Tibial nerve (tissue), 4 donors: ENCODE results near the gene POU3F3. TPM values are rescaled to one million over a fixed set of nuclear protein-coding genes. Genes with fewer than 3 reads are reported as not detected.

Experiments
- DNase-seq, 2 donors: peaks; one replicate each; pipeline ENCODE4 v3.0.0-alpha.2; 2019; ENCODE audit warnings: low spot score in 2 of 2
- H3K27ac ChIP-seq, 4 donors: fragments of 200-600 bp; sonication (generic) in 3 of 4; one replicate each; pipeline ENCODE4 v1.5.1; 2017 to 2019; ENCODE audit warnings: mild to moderate bottlenecking in 1 of 4
- H3K27me3 ChIP-seq, 2 donors: fragments of 200-600 bp; sonication (generic) in 1 of 2; one replicate each; pipeline versions ENCODE4 v1.5.1 to v1.6.0; 2017 to 2019
- H3K36me3 ChIP-seq, 3 donors: fragments of 200-600 bp; sonication (generic); one replicate each; pipeline ENCODE4 v1.5.1; 2018 to 2019
- H3K4me1 ChIP-seq, 4 donors: fragments of 200-600 bp; sonication (generic) in 3 of 4; one replicate each; pipeline ENCODE4 v1.5.1; 2017 to 2019
- H3K4me3 ChIP-seq, 4 donors: fragments of 200-600 bp; sonication (generic) in 3 of 4; one replicate each; pipeline ENCODE4 v1.5.1; 2017 to 2019; ENCODE audit warnings: mild to moderate bottlenecking in 1 of 4, moderate library complexity in 1 of 4
- H3K9me3 ChIP-seq, 4 donors: fragments of 200-600 bp; sonication (generic) in 3 of 4; one replicate each; pipeline ENCODE4 v1.5.1; 2017 to 2019
- EP300 ChIP-seq, 2 donors: sonication (generic); formaldehyde crosslinking; IDR thresholded peaks; one replicate each; pipeline ENCODE4 v1.6.1; 2017; ENCODE audit warnings: antibody characterized with exemption in 2 of 2, mild to moderate bottlenecking in 1 of 2
- POLR2A ChIP-seq, 2 donors: fragments of 450-650 bp; IDR thresholded peaks; one replicate each; pipeline ENCODE4 v1.6.1; 2017; ENCODE audit warnings: antibody characterized with exemption in 2 of 2, mild to moderate bottlenecking in 2 of 2, moderate library complexity in 2 of 2
- WGBS, 2 donors: methylation state at CpG; one replicate each; pipeline ENCODE4 v1.1.5; 2018; 5-methylcytosine and 5-hydroxymethylcytosine counted together
- total RNA-seq, 4 donors: library from RNA; depleted of rRNA; stranded (reverse); fragments of >200 nt; gene quantifications; one replicate each; pipeline ENCODE4 v1.1.0, GENCODE V29; 2016
- TF ChIP-seq, protein P1 (sequence below), 5 experiments: fragments of 200-600 bp in 3 of 5; fragments of 450-650 bp in 2 of 5; sonication (generic) in 3 of 5; IDR thresholded peaks; one replicate each; pipeline ENCODE4 v1.5.1; 2016 to 2019; ENCODE audit warnings: antibody characterized with exemption in 5 of 5, mild to moderate bottlenecking in 3 of 5, moderate library complexity in 2 of 5

POU3F3 gene
- total RNA-seq, 4 donors from 2014 or later: not detected

DNA sequence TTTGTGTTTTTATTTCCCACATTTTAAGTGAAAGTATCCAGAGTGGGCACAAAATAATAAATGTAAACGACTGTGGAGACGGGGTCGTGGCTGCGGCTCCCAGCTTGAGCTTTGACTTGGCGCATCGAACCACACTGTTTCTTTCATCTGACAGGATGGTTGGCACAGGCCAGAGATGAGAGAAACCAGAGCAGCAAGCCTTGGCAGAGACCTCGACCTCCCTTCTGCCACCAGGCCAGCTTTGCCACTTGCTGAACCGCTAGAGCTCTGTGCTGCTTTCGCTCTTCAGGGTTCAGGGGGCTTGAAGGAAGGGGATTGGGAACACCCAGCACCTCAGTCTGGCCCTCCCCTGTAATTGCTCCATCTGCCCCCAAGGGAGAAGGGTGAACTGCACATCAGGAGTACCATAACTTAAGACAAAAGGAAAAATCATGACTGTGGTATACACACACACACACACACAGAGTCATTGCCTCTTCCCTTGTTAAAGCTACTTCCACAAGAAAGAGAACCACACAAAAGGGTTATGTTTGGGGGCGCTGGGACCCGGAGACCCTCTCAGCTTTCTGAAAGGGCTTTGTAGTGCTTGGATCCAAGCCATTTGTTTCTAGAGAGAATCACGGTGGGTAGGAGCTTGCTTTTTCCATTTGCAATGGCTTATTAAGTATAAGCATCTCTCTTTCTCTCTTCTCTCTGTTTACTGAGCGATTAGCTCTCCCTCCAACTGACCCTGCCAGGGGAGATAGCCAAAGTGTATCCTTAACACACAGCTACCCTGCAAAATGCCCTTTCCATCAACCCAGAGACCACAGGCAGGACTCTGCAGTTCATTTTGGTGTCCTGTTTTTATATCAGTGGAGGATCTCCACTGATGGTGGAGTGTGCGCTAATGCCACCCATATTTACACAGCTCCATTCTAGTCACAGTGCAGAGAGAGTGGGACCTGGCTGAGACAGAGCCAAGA lies 23.0 kb downstream of the POU3F3 start:
- no peak for DNase-seq
- TF ChIP-seq POLR2A (IDR thresholded peaks at IDR 0.05) (no peak), EP300 (IDR thresholded peaks at IDR 0.05) (no peak)
- TF ChIP-seq, protein P1, sequence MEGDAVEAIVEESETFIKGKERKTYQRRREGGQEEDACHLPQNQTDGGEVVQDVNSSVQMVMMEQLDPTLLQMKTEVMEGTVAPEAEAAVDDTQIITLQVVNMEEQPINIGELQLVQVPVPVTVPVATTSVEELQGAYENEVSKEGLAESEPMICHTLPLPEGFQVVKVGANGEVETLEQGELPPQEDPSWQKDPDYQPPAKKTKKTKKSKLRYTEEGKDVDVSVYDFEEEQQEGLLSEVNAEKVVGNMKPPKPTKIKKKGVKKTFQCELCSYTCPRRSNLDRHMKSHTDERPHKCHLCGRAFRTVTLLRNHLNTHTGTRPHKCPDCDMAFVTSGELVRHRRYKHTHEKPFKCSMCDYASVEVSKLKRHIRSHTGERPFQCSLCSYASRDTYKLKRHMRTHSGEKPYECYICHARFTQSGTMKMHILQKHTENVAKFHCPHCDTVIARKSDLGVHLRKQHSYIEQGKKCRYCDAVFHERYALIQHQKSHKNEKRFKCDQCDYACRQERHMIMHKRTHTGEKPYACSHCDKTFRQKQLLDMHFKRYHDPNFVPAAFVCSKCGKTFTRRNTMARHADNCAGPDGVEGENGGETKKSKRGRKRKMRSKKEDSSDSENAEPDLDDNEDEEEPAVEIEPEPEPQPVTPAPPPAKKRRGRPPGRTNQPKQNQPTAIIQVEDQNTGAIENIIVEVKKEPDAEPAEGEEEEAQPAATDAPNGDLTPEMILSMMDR (IDR thresholded peaks at IDR 0.05): no peak
- H3K27ac ChIP-seq: no peak overlapping the region
- H3K27me3 ChIP-seq: peaks cover 0 to 59% of the 10 kb centered on the region in 2 donors
- 61 to 68% methylated on average over 14 of the region's 14 CpGs for WGBS, 2 donors
- no peaks in the 10 kb centered on the region for H3K36me3 ChIP-seq
- H3K4me1 ChIP-seq: peaks cover 0 to 18% (median 12%) of the 10 kb centered on the region in 4 donors
- no peak overlapping the region for H3K4me3 ChIP-seq
- H3K9me3 ChIP-seq: no peaks in the 10 kb centered on the region

GRCh38 chr2:104878863-104879512 lies 25.1 kb downstream of the POU3F3 start:
- Histone ChIP-seq H3K27me3 (peaks cover 0 to 53% of the 10 kb centered on the region in 2 donors), H3K9me3 (no peaks in the 10 kb centered on the region), H3K27ac (no peak overlapping the region), H3K4me1 (no peaks in the 10 kb centered on the region), H3K36me3 (no peaks in the 10 kb centered on the region), H3K4me3 (no peak overlapping the region)
- 82 to 86% methylated on average over 11 of the region's 11 CpGs for WGBS, 2 donors
- TF ChIP-seq, protein P1 (IDR thresholded peaks at IDR 0.05): no peak
- TF ChIP-seq POLR2A (IDR thresholded peaks at IDR 0.05) (no peak), EP300 (IDR thresholded peaks at IDR 0.05) (no peak)
- DNase-seq: no peak

DNA sequence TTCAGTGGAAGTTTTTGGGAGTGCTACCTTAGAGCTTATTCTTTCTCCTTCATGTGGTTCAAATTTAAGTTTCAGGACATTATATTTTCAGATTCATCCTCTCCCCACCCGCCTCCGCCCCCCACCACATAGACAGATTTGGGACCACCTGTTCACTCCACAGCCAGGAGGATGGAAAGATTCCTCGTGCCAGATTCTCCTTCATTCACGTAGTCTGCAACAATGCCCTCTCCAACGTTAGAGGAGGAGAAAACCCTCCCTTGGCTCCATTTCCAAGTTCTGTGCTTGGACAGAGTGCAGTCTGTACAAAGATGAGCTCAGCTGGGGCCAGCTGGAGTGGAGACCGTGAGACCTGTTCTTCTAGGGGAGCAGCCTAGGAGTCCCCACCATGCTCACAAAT lies 26.2 kb downstream of the POU3F3 start:
- TF ChIP-seq POLR2A (IDR thresholded peaks at IDR 0.05): no peak
- Histone ChIP-seq H3K4me3 (no peak overlapping the region), H3K36me3 (no peaks in the 10 kb centered on the region), H3K27me3 (peaks cover 0 to 46% of the 10 kb centered on the region in 2 donors), H3K27ac (no peak overlapping the region), H3K9me3 (no peaks in the 10 kb centered on the region), H3K4me1 (no peaks in the 10 kb centered on the region)
- DNase-seq: no peak
- 66 to 67% methylated on average over 6 of the region's 6 CpGs for WGBS, 2 donors

DNA sequence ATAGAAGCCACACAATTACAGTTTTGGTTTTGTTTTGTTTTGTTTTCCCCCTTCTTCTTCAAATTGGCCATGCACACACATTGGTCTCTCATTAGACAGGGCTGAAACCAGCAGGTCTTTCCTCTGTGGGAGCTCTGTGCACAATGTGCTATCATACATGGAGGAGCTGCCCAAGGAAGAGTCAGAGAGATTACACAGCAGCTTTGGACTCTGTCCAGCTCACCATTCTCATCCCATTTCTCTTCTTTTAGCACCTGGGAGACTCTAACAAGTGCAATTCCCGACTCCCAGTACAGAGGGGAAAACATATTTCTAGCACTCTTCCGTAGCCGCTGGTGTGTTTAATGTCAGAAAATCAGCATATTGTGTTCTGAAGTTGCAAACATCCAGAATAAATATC lies 29.4 kb downstream of the POU3F3 start:
- Histone ChIP-seq H3K4me3 (no peak overlapping the region), H3K36me3 (no peaks in the 10 kb centered on the region), H3K9me3 (no peaks in the 10 kb centered on the region), H3K27me3 (peaks cover 0 to 41% of the 10 kb centered on the region in 2 donors), H3K4me1 (no peaks in the 10 kb centered on the region), H3K27ac (no peak overlapping the region)
- TF ChIP-seq EP300 (IDR thresholded peaks at IDR 0.05) (no peak), POLR2A (IDR thresholded peaks at IDR 0.05) (no peak)
- TF ChIP-seq, protein P1 (IDR thresholded peaks at IDR 0.05): no peak
- no peak for DNase-seq
- 65 to 87% methylated on average over 3 of the region's 3 CpGs for WGBS, 2 donors

- no peak for TF ChIP-seq POLR2A (IDR thresholded peaks at IDR 0.05)
- TF ChIP-seq, protein P1 (IDR thresholded peaks at IDR 0.05): no peak
- no peak for TF ChIP-seq EP300 (IDR thresholded peaks at IDR 0.05)
- Histone ChIP-seq H3K27me3 (peaks cover 0 to 30% of the 10 kb centered on the region in 2 donors), H3K36me3 (no peaks in the 10 kb centered on the region), H3K4me1 (no peaks in the 10 kb centered on the region), H3K4me3 (no peak overlapping the region), H3K27ac (no peak overlapping the region), H3K9me3 (no peaks in the 10 kb centered on the region)
- no peak for DNase-seq
- 76% methylated on average over 5 of the region's 5 CpGs for WGBS, 2 donors
Observed at GRCh38 chr2:104885119-104885782, 31.3 kb downstream of the POU3F3 start.
